Liver (tissue), 2 donors: ENCODE data around the gene C2orf80.

ENCODE experiments used
- CTCF ChIP-seq: fragments of 150-350 bp; IDR thresholded peaks from 2 replicates; pipeline ENCODE4 v1.5.1; 2017; ENCODE audit warnings: improper control_type of control experiment, low read depth, low read length; ENCODE audit not compliant: missing input control
- YY1 ChIP-seq: IDR thresholded peaks from 2 replicates; pipeline ENCODE4 v1.6.1; 2016; ENCODE audit warnings: antibody characterized with exemption, mild to moderate bottlenecking
- TF ChIP-seq, protein P1 (sequence below): IDR thresholded peaks from 2 replicates; pipeline ENCODE4 v1.6.1; 2016; ENCODE audit warnings: antibody characterized with exemption, mild to moderate bottlenecking
- donor health status: healthy.

DNA sequence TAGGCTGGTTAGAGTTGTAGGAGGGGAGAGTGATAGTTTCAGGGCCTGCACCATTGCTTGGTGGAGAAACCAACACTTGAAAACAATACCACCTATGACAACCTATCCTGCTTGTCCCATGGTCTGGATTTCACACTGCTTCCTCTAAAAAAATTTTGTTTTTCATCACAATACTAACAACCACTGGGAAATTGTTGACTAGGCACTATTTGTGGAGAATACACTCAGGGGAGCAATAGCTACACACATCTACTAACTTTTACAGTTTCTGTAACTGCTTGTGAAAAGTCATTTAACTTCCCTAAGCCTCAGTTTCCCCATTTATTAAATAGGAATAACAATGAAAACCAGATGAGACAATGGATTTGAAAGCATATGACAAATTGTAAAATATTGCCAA is 39.7 kb downstream of the C2orf80 start:
- TF ChIP-seq CTCF (no peak), YY1 (no peak)
- TF ChIP-seq, protein P1, sequence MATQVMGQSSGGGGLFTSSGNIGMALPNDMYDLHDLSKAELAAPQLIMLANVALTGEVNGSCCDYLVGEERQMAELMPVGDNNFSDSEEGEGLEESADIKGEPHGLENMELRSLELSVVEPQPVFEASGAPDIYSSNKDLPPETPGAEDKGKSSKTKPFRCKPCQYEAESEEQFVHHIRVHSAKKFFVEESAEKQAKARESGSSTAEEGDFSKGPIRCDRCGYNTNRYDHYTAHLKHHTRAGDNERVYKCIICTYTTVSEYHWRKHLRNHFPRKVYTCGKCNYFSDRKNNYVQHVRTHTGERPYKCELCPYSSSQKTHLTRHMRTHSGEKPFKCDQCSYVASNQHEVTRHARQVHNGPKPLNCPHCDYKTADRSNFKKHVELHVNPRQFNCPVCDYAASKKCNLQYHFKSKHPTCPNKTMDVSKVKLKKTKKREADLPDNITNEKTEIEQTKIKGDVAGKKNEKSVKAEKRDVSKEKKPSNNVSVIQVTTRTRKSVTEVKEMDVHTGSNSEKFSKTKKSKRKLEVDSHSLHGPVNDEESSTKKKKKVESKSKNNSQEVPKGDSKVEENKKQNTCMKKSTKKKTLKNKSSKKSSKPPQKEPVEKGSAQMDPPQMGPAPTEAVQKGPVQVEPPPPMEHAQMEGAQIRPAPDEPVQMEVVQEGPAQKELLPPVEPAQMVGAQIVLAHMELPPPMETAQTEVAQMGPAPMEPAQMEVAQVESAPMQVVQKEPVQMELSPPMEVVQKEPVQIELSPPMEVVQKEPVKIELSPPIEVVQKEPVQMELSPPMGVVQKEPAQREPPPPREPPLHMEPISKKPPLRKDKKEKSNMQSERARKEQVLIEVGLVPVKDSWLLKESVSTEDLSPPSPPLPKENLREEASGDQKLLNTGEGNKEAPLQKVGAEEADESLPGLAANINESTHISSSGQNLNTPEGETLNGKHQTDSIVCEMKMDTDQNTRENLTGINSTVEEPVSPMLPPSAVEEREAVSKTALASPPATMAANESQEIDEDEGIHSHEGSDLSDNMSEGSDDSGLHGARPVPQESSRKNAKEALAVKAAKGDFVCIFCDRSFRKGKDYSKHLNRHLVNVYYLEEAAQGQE: no peak
